NCI-H2227 treated with DMSO at 0.1 percent for 48 hours (cell line): Measurements from ENCODE around the gene IL21R.
"Not testable (repeated sequence)": the region's sequence is repeated elsewhere in the genome, so short reads cannot be mapped to it uniquely, and the experiment has no call there.

Experiments
- DNase-seq: peaks from one replicate; lab custom pipeline; 2025; lab: John Stamatoyannopoulos, UW

Gene IL21R

GRCh38 chr16:27400751-27401620 lies 988 bp upstream of the IL21R start:
- no peak for DNase-seq

GRCh38 chr16:27402569-27402963 lies 592 bp downstream of the IL21R start:
- DNase-seq = no peak

- no peak for DNase-seq
Observed at GRCh38 chr16:27402964-27403600, 1.1 kb downstream of the IL21R start.

GRCh38 chr16:27403601-27403992 lies 1.6 kb downstream of the IL21R start:
- no peak for DNase-seq

- no peak for DNase-seq
Observed at GRCh38 chr16:27404163-27404823, 2.3 kb downstream of the IL21R start.

GRCh38 chr16:27405546-27406451 lies 3.8 kb downstream of the IL21R start:
- DNase-seq = no peak

- DNase-seq = no peak
Observed at GRCh38 chr16:27406511-27407128, 4.6 kb downstream of the IL21R start.

GRCh38 chr16:27407133-27407532 lies 5.2 kb downstream of the IL21R start:
- no peak for DNase-seq

GRCh38 chr16:27408012-27408601 lies 6.1 kb downstream of the IL21R start:
- no peak for DNase-seq

GRCh38 chr16:27408602-27409031 lies 6.6 kb downstream of the IL21R start:
- DNase-seq = no peak

GRCh38 chr16:27409958-27410357 lies 8.0 kb downstream of the IL21R start:
- DNase-seq = not testable (repeated sequence)

GRCh38 chr16:27410761-27411160 lies 8.8 kb downstream of the IL21R start:
- DNase-seq = no peak

- no peak for DNase-seq
Observed at GRCh38 chr16:27413956-27414355, 12.0 kb downstream of the IL21R start.

GRCh38 chr16:27414788-27415431 lies 12.9 kb downstream of the IL21R start:
- no peak for DNase-seq

- DNase-seq = no peak
Observed at GRCh38 chr16:27417047-27417671, 15.2 kb downstream of the IL21R start.

- DNase-seq = no peak
Observed at GRCh38 chr16:27421961-27422740, 20.2 kb downstream of the IL21R start.

- DNase-seq = no peak
Observed at GRCh38 chr16:27424772-27425498, 23.0 kb downstream of the IL21R start.

GRCh38 chr16:27425961-27426360 lies 24.0 kb downstream of the IL21R start:
- DNase-seq = no peak
